H1 (cell line): Measurements from ENCODE around the gene INKA2.

ENCODE experiments used
- ATF2 ChIP-seq: IDR thresholded peaks from 2 replicates; pipeline ENCODE4 v1.6.1; 2012; ENCODE audit warnings: low read length, inconsistent platforms
- CBX5 ChIP-seq: fragments of 300-800, 300-1000 bp; sonication (generic); IDR thresholded peaks from 2 replicates; pipeline ENCODE4 v1.7.1; 2016; ENCODE audit warnings: antibody characterized with exemption, low read length, low read depth
- CEBPB ChIP-seq: IDR thresholded peaks from 2 replicates; pipeline ENCODE4 v1.6.1; 2012; ENCODE audit warnings: low read depth, low read length
- CTCF ChIP-seq, 3 experiments: IDR thresholded peaks; 1 replicate in 2 of 3; 2 replicates in 1 of 3; pipeline versions ENCODE4 v1.5.1 to v1.6.1; 2011; ENCODE audit warnings: low read length in 3 of 3, mild to moderate bottlenecking in 3 of 3, inconsistent platforms in 2 of 3, low read depth in 1 of 3, moderate library complexity in 1 of 3; ENCODE audit not compliant: insufficient read depth in 1 of 3; ENCODE audit errors: control extremely low read depth in 1 of 3
- GABPA ChIP-seq: IDR thresholded peaks from 2 replicates; pipeline ENCODE4 v1.6.1; 2011; ENCODE audit warnings: mild to moderate bottlenecking, low read length, moderate library complexity, borderline replicate concordance; ENCODE audit not compliant: insufficient read depth
- MAX ChIP-seq: IDR thresholded peaks from 2 replicates; pipeline ENCODE4 v1.6.1; 2012; ENCODE audit warnings: inconsistent platforms
- POLR2A ChIP-seq, 2 experiments: IDR thresholded peaks; 1 replicate in 1 of 2; 2 replicates in 1 of 2; pipeline ENCODE4 v1.6.1; 2011; ENCODE audit warnings: low read depth in 2 of 2, low read length in 2 of 2, mild to moderate bottlenecking in 2 of 2; ENCODE audit errors: control extremely low read depth in 1 of 2
- RAD21 ChIP-seq, 2 experiments: IDR thresholded peaks in 1 of 2; conservative IDR thresholded peaks in 1 of 2; 2 replicates each; pipeline ENCODE4 v1.6.1; 2011; ENCODE audit warnings: low read depth in 2 of 2, low read length in 2 of 2, improper control_type of control experiment in 1 of 2, inconsistent platforms in 1 of 2, mild to moderate bottlenecking in 1 of 2, moderate library complexity in 1 of 2
- SP4 ChIP-seq: IDR thresholded peaks from 2 replicates; pipeline ENCODE4 v1.6.1; 2012; ENCODE audit warnings: low read length, inconsistent platforms
- TCF12 ChIP-seq: IDR thresholded peaks from 2 replicates; pipeline ENCODE4 v1.6.1; 2011; ENCODE audit warnings: low read depth, mild to moderate bottlenecking, low read length
- TEAD4 ChIP-seq: IDR thresholded peaks from 2 replicates; pipeline ENCODE4 v1.6.1; 2012; ENCODE audit warnings: low read depth, low read length, inconsistent platforms, mixed read lengths

GRCh38 chr1:111735321-111735720 is 3.9 kb downstream of the INKA2 start:
- TF ChIP-seq CEBPB = no peak
- TF ChIP-seq ATF2 = no peak
- no peak for TF ChIP-seq CBX5
- TF ChIP-seq MAX = no peak
- TF ChIP-seq SP4 = no peak
- TF ChIP-seq POLR2A (IDR thresholded peaks at IDR 0.05; ENCODE audit: control extremely low read depth in 1 of 2, low read depth in 2 of 2, low read length in 2 of 2) = no peak
- no peak for TF ChIP-seq GABPA
- TF ChIP-seq CTCF (IDR thresholded peaks at IDR 0.05; ENCODE audit: control extremely low read depth in 1 of 3, insufficient read depth in 1 of 3, low read depth in 1 of 3, low read length in 3 of 3) = no peak
- no peak for TF ChIP-seq TEAD4
- TF ChIP-seq TCF12 = no peak
- TF ChIP-seq RAD21 (IDR thresholded peaks at IDR 0.05 in 1 of 2, conservative IDR thresholded peaks at IDR 0.05 in 1 of 2; ENCODE audit: low read depth in 2 of 2, low read length in 2 of 2) = no peak
